HG02642 (cell line): ENCODE measurements around the gene TMEM8B.
A peak's percentile ranks its signal among the peaks of the same experiment; 100 is the strongest.

ENCODE experiments used
- ATAC-seq: cut with Tn5 transposase; IDR thresholded peaks from one replicate; pipeline ENCODE4 v1.9.1; 2021; ENCODE audit warnings: mild to moderate bottlenecking; ENCODE audit not compliant: unreplicated experiment, poor library complexity

The TMEM8B gene

GRCh38 chr9:35835766-35836165 is 6.7 kb downstream of the TMEM8B start:
- no peak for ATAC-seq

GRCh38 chr9:35836595-35836994 is 7.6 kb downstream of the TMEM8B start:
- no peak for ATAC-seq

- no peak for ATAC-seq
Measured at GRCh38 chr9:35839926-35840325, 10.9 kb downstream of the TMEM8B start.

- no peak for ATAC-seq
Measured at GRCh38 chr9:35840881-35841644, 12.0 kb downstream of the TMEM8B start.

GRCh38 chr9:35841645-35841900 is 12.5 kb downstream of the TMEM8B start:
- ATAC-seq: no peak

GRCh38 chr9:35842020-35842745 is 13.2 kb downstream of the TMEM8B start:
- peak; percentile 12 for ATAC-seq

- ATAC-seq: peak; percentile 67
Measured at GRCh38 chr9:35842795-35843194, 13.8 kb downstream of the TMEM8B start.

GRCh38 chr9:35844628-35845270 is 15.7 kb downstream of the TMEM8B start:
- no peak for ATAC-seq

GRCh38 chr9:35845824-35846771 is 17.1 kb downstream of the TMEM8B start:
- ATAC-seq: no peak

- ATAC-seq: peak; percentile 91
Measured at GRCh38 chr9:35847792-35848572, 19.0 kb downstream of the TMEM8B start.

- ATAC-seq: no peak
Measured at GRCh38 chr9:35852267-35852815, 23.3 kb downstream of the TMEM8B start.

- ATAC-seq: no peak
Measured at GRCh38 chr9:35852876-35853865, 24.1 kb downstream of the TMEM8B start.

GRCh38 chr9:35854091-35854762 is 25.2 kb downstream of the TMEM8B start:
- no peak for ATAC-seq

- ATAC-seq: no peak
Measured at GRCh38 chr9:35856206-35856605, 27.2 kb downstream of the TMEM8B start.

- ATAC-seq: no peak
Measured at GRCh38 chr9:35856882-35857281, 27.9 kb downstream of the TMEM8B start.

- ATAC-seq: no peak
Measured at GRCh38 chr9:35858458-35858857, 29.4 kb downstream of the TMEM8B start.

GRCh38 chr9:35859310-35859989 is 30.4 kb downstream of the TMEM8B start:
- no peak for ATAC-seq
